ENCODE results near the gene NAA50. TPM values are rescaled to one million over a fixed set of nuclear protein-coding genes. Genes with fewer than 3 reads are reported as not detected.

NAA50 gene
- total RNA-seq, 1 experiment from 2014 or later = 989 TPM

GRCh38 chr3:113721636-113722035 lies 24.4 kb downstream of the NAA50 start:
- no peaks in the 10 kb centered on the region for H3K4me1 ChIP-seq (ENCODE audit: insufficient read depth, low read length)
- no peak overlapping the region for H3K4me3 ChIP-seq (ENCODE audit: low read length)
- H3F3A ChIP-seq (ENCODE audit: low read length, unreplicated experiment) = no peaks in the 10 kb centered on the region
- DNase-seq (no peak), ATAC-seq (no peak)
- H3K9me2 ChIP-seq (replicated peaks; ENCODE audit: low read length) = no peaks in the 10 kb centered on the region
- ChIA-PET POLR2A (ENCODE audit: unreplicated experiment) (interaction anchor here (0.7 kb wide), 1 partner anchor 13 kb away, joined by 3 read pairs; no protein-coding TSS in a partner anchor), CTCF (no interaction called here)
- peaks cover 39% of the 10 kb centered on the region for H3K79me2 ChIP-seq (ENCODE audit: low read length)
- intact Hi-C loops (cut with micrococcal nuclease) = no loop called here
- H3K9ac ChIP-seq (ENCODE audit: low read length) = no peak overlapping the region
- no peaks in the 10 kb centered on the region for H3K9me3 ChIP-seq (ENCODE audit: low read length)
- H3K4me2 ChIP-seq (ENCODE audit: low read length) = no peak overlapping the region
- H3K36me3 ChIP-seq (ENCODE audit: low read depth, low read length) = peaks cover 62% of the 10 kb centered on the region
- peaks cover 26% of the 10 kb centered on the region for H4K20me1 ChIP-seq (ENCODE audit: low read length)
- TF ChIP-seq EZH2 (IDR thresholded peaks at IDR 0.05; ENCODE audit: low read length, unreplicated experiment) (no peak), CTCF (conservative IDR thresholded peaks at IDR 0.05; ENCODE audit: low read depth, low read length) (no peak), EZH2phosphoT487 (IDR thresholded peaks at IDR 0.05; ENCODE audit: borderline replicate concordance, low read length) (no peak)
- H2AFZ ChIP-seq (ENCODE audit: low read length) = no peak overlapping the region
- no peaks in the 10 kb centered on the region for H3K27me3 ChIP-seq (ENCODE audit: low read length)
- no TSS peak for BruUV-seq (replicated peaks)
- no peak overlapping the region for H3K27ac ChIP-seq (ENCODE audit: low read length)

GRCh38 chr3:113719758-113720157 lies 26.3 kb downstream of the NAA50 start:
- Histone ChIP-seq H3K27me3 (ENCODE audit: low read length) (no peaks in the 10 kb centered on the region), H3K9me3 (ENCODE audit: low read length) (no peaks in the 10 kb centered on the region), H3K79me2 (ENCODE audit: low read length) (peaks cover 20% of the 10 kb centered on the region), H4K20me1 (ENCODE audit: low read length) (peaks cover 17% of the 10 kb centered on the region; the same call in 1 of the 2 replicates), H3F3A (ENCODE audit: low read length, unreplicated experiment) (no peaks in the 10 kb centered on the region), H3K4me3 (ENCODE audit: low read length) (no peak overlapping the region), H3K9me2 (replicated peaks; ENCODE audit: low read length) (no peaks in the 10 kb centered on the region), H3K4me2 (ENCODE audit: low read length) (no peak overlapping the region), H3K27ac (ENCODE audit: low read length) (no peak overlapping the region), H3K9ac (ENCODE audit: low read length) (no peak overlapping the region), H3K4me1 (ENCODE audit: insufficient read depth, low read length) (no peaks in the 10 kb centered on the region), H2AFZ (ENCODE audit: low read length) (no peak overlapping the region), H3K36me3 (ENCODE audit: low read depth, low read length) (peaks cover 63% of the 10 kb centered on the region)
- no TSS peak for BruUV-seq (replicated peaks)
- ATAC-seq (no peak), DNase-seq (no peak)
- intact Hi-C loops (cut with micrococcal nuclease) = no loop called here
- ChIA-PET CTCF (no interaction called here), POLR2A (ENCODE audit: unreplicated experiment) (no interaction called here)
- TF ChIP-seq CTCF (conservative IDR thresholded peaks at IDR 0.05; ENCODE audit: low read depth, low read length) = no peak
- TF ChIP-seq EZH2 (IDR thresholded peaks at IDR 0.05; ENCODE audit: low read length, unreplicated experiment) = no peak
- TF ChIP-seq EZH2phosphoT487 (IDR thresholded peaks at IDR 0.05; ENCODE audit: borderline replicate concordance, low read length) = no peak

- ChIA-PET CTCF (no interaction called here), POLR2A (ENCODE audit: unreplicated experiment) (no interaction called here)
- Histone ChIP-seq H3K27me3 (ENCODE audit: low read length) (no peaks in the 10 kb centered on the region), H3K9ac (ENCODE audit: low read length) (no peak overlapping the region), H4K20me1 (ENCODE audit: low read length) (peaks cover 13% of the 10 kb centered on the region; the same call in 1 of the 2 replicates), H3K9me2 (replicated peaks; ENCODE audit: low read length) (no peaks in the 10 kb centered on the region), H3K4me1 (ENCODE audit: insufficient read depth, low read length) (no peaks in the 10 kb centered on the region), H3F3A (ENCODE audit: low read length, unreplicated experiment) (no peaks in the 10 kb centered on the region), H3K36me3 (ENCODE audit: low read depth, low read length) (peaks cover 63% of the 10 kb centered on the region), H3K27ac (ENCODE audit: low read length) (no peak overlapping the region), H2AFZ (ENCODE audit: low read length) (no peak overlapping the region), H3K4me2 (ENCODE audit: low read length) (no peak overlapping the region), H3K4me3 (ENCODE audit: low read length) (no peak overlapping the region), H3K79me2 (ENCODE audit: low read length) (peaks cover 16% of the 10 kb centered on the region), H3K9me3 (ENCODE audit: low read length) (no peaks in the 10 kb centered on the region)
- intact Hi-C loops (cut with micrococcal nuclease) = no loop called here
- ATAC-seq (no peak), DNase-seq (no peak)
- TF ChIP-seq EZH2phosphoT487 (IDR thresholded peaks at IDR 0.05; ENCODE audit: borderline replicate concordance, low read length) (no peak), CTCF (conservative IDR thresholded peaks at IDR 0.05; ENCODE audit: low read depth, low read length) (no peak), EZH2 (IDR thresholded peaks at IDR 0.05; ENCODE audit: low read length, unreplicated experiment) (no peak)
- TSS peak; percentile 16 for BruUV-seq (replicated peaks)
Observed at GRCh38 chr3:113719294-113719693, 26.8 kb downstream of the NAA50 start.
